ENCODE data around the gene FHIT.

GRCh38 chr3:59949311-59949710, 1301.9 kb downstream of the FHIT start:
- TF ChIP-seq, protein P1, sequence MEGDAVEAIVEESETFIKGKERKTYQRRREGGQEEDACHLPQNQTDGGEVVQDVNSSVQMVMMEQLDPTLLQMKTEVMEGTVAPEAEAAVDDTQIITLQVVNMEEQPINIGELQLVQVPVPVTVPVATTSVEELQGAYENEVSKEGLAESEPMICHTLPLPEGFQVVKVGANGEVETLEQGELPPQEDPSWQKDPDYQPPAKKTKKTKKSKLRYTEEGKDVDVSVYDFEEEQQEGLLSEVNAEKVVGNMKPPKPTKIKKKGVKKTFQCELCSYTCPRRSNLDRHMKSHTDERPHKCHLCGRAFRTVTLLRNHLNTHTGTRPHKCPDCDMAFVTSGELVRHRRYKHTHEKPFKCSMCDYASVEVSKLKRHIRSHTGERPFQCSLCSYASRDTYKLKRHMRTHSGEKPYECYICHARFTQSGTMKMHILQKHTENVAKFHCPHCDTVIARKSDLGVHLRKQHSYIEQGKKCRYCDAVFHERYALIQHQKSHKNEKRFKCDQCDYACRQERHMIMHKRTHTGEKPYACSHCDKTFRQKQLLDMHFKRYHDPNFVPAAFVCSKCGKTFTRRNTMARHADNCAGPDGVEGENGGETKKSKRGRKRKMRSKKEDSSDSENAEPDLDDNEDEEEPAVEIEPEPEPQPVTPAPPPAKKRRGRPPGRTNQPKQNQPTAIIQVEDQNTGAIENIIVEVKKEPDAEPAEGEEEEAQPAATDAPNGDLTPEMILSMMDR (IDR thresholded peaks at IDR 0.05), result no peak
- TF ChIP-seq POLR2AphosphoS5 (IDR thresholded peaks at IDR 0.05) (no peak), EP300 (IDR thresholded peaks at IDR 0.05) (no peak), POLR2A (IDR thresholded peaks at IDR 0.05) (no peak)

Data from suprapubic skin (tissue), 4 donors.